Measurements from ENCODE around the gene EIF3D. TPM values are rescaled to one million over a fixed set of nuclear protein-coding genes. Genes with fewer than 3 reads are reported as not detected.

The EIF3D gene
- total RNA-seq, 2 experiments from 2014 or later, result 389 to 392 TPM

- intact Hi-C loops (cut with micrococcal nuclease), result loop anchor here (1.0 kb wide), 1 partner anchor 170 kb away; no protein-coding TSS in a partner anchor
- DNase-seq (no peak), ATAC-seq (no peak)
- no peak overlapping the region for H3K4me3 Mint-ChIP-seq
- POLR2A ChIA-PET, result interaction anchor here (0.9 to 1.5 kb wide), 4 partner anchors 13 to 141 kb away, joined by 3 to 4 read pairs (median 4); no protein-coding TSS in a partner anchor
- H3K27ac Mint-ChIP-seq, result no peak overlapping the region
- CTCF ChIA-PET, result interaction anchor here (0.7 to 14.1 kb wide), 31 partner anchors 9 to 254 kb away, joined by 3 to 152 read pairs (median 6); partner anchors contain the start of gene TXN2
- H3K4me1 Mint-ChIP-seq (ENCODE audit: low read depth), result peaks cover 26% of the 10 kb centered on the region
- peaks cover 15% of the 10 kb centered on the region for H3K36me3 Mint-ChIP-seq (ENCODE audit: low read depth)
- TF ChIP-seq CTCF (IDR thresholded peaks at IDR 0.05), result no peak
- H3K9me3 Mint-ChIP-seq, result no peaks in the 10 kb centered on the region
- H3K27me3 Mint-ChIP-seq, result no peaks in the 10 kb centered on the region
Observed at GRCh38 chr22:36470994-36471331, 58.0 kb downstream of the EIF3D start.

GRCh38 chr22:36470162-36470993, 58.6 kb downstream of the EIF3D start:
- POLR2A ChIA-PET, result interaction anchor here (0.6 to 1.5 kb wide), 6 partner anchors 12 to 294 kb away, joined by 3 to 4 read pairs (median 3); no protein-coding TSS in a partner anchor
- no peak overlapping the region for H3K4me3 Mint-ChIP-seq

GRCh38 chr22:36469094-36469710, 59.8 kb downstream of the EIF3D start:
- DNase-seq (no peak), ATAC-seq (no peak)
- peaks cover 28% of the 10 kb centered on the region for H3K4me1 Mint-ChIP-seq (ENCODE audit: low read depth)
- no peaks in the 10 kb centered on the region for H3K27me3 Mint-ChIP-seq
- H3K4me3 Mint-ChIP-seq, result no peak overlapping the region
- ChIA-PET CTCF (interaction anchor here (0.7 to 14.1 kb wide), 12 partner anchors 17 to 182 kb away, joined by 3 to 152 read pairs (median 6); no protein-coding TSS in a partner anchor), POLR2A (interaction anchor here (0.6 to 1.0 kb wide), 2 partner anchors 112 to 125 kb away, joined by 3 to 4 read pairs; no protein-coding TSS in a partner anchor)
- no peaks in the 10 kb centered on the region for H3K9me3 Mint-ChIP-seq
- peaks cover 6% of the 10 kb centered on the region for H3K36me3 Mint-ChIP-seq (ENCODE audit: low read depth)
- H3K27ac Mint-ChIP-seq, result no peak overlapping the region
- intact Hi-C loops (cut with micrococcal nuclease), result no loop called here
- no peak for TF ChIP-seq CTCF (IDR thresholded peaks at IDR 0.05)

More at GRCh38 chr22:36470162-36470993, 58.6 kb downstream of the EIF3D start:
- DNase-seq, result peak; percentile 86
- intact Hi-C loops (cut with micrococcal nuclease), result loop anchor here (1.0 kb wide), 1 partner anchor 169 kb away; no protein-coding TSS in a partner anchor
- Mint-ChIP-seq H3K4me1 (ENCODE audit: low read depth) (peaks cover 28% of the 10 kb centered on the region), H3K9me3 (no peaks in the 10 kb centered on the region), H3K27me3 (no peaks in the 10 kb centered on the region), H3K36me3 (ENCODE audit: low read depth) (peaks cover 10% of the 10 kb centered on the region), H3K27ac (peak overlapping the region; percentile 57)
- CTCF ChIA-PET, result interaction anchor here (0.6 to 14.1 kb wide), 52 partner anchors 10 to 253 kb away, joined by 3 to 152 read pairs (median 5); partner anchors contain the start of genes MYH9 and TXN2
- peak; percentile 93 for TF ChIP-seq CTCF (IDR thresholded peaks at IDR 0.05)
- ATAC-seq, result peak; percentile 95

GRCh38 chr22:36467946-36468345, 61.0 kb downstream of the EIF3D start:
- ChIA-PET POLR2A (interaction anchor here (1.0 to 1.6 kb wide), 2 partner anchors 160 to 169 kb away, joined by 3 read pairs; no protein-coding TSS in a partner anchor), CTCF (interaction anchor here (1.2 to 14.1 kb wide), 6 partner anchors 18 to 167 kb away, joined by 3 to 152 read pairs (median 4); no protein-coding TSS in a partner anchor)
- H3K9me3 Mint-ChIP-seq, result no peaks in the 10 kb centered on the region
- ATAC-seq (no peak), DNase-seq (peak; percentile 28)
- H3K36me3 Mint-ChIP-seq (ENCODE audit: low read depth), result peaks cover 5% of the 10 kb centered on the region
- no peaks in the 10 kb centered on the region for H3K27me3 Mint-ChIP-seq
- intact Hi-C loops (cut with micrococcal nuclease), result no loop called here
- peaks cover 28% of the 10 kb centered on the region for H3K4me1 Mint-ChIP-seq (ENCODE audit: low read depth)
- no peak overlapping the region for H3K4me3 Mint-ChIP-seq
- no peak for TF ChIP-seq CTCF (IDR thresholded peaks at IDR 0.05)
- H3K27ac Mint-ChIP-seq, result peak overlapping the region; percentile 63

Measured in activated CD8-positive, alpha-beta T cell treated with anti-CD3 and anti-CD28 coated beads for 36 hours (primary cell).